COLO668 (cell line): ENCODE results near the gene PARP6.

Experiments used
- DNase-seq: peaks from one replicate; lab custom pipeline; 2025; ENCODE audit not compliant: unreplicated experiment; lab: John Stamatoyannopoulos, UW

Gene PARP6, protein sequence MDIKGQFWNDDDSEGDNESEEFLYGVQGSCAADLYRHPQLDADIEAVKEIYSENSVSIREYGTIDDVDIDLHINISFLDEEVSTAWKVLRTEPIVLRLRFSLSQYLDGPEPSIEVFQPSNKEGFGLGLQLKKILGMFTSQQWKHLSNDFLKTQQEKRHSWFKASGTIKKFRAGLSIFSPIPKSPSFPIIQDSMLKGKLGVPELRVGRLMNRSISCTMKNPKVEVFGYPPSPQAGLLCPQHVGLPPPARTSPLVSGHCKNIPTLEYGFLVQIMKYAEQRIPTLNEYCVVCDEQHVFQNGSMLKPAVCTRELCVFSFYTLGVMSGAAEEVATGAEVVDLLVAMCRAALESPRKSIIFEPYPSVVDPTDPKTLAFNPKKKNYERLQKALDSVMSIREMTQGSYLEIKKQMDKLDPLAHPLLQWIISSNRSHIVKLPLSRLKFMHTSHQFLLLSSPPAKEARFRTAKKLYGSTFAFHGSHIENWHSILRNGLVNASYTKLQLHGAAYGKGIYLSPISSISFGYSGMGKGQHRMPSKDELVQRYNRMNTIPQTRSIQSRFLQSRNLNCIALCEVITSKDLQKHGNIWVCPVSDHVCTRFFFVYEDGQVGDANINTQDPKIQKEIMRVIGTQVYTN

GRCh38 chr15:72272213-72272996 lies at the start of gene PARP6:
PARP6 (minus strand) TSS chr15:72272554; CDS start chr15:72267477, 5,077 bp downstream.
- peak; percentile 97 for DNase-seq

DNA sequence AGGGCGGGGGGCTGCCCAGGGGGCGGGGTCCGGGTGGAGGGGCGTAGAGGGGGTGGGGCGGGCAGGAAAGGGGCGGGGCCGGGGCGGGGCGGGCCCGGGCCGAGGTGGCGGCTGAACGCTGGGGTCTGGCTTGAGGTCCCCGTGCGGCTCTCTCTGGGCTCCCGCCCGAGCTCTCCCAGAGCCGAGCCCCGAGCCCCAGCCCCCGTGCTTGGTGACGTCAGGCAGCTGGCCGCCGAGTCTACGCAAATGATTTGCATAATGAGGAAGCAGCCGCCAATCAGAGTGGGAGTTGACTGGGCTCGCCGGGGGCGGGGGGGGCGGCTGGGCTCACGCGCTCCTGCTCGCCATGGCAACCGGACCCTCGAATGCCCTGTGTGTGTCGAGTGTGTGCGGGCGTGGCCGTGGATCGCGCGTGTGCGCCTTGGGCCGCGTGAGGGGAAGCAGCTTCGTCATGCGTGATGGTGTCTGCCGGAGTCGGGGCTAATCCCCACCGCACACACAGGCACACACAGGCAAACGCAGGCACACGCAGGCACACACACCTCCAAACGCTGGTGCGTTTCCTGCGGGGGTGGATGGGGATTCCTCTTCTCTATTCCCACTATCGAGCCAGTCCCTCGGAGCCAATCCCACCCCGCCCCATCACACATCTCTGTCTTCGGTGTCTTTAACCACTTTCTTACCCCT lies 47.8 kb upstream of the PARP6 start, which contains the start of gene CELF6:
TSS of gene CELF6 (minus strand) at position 173 of the 687 bp plus-strand sequence. CDS start 283 bp downstream, outside the sequence.
- DNase-seq: peak; percentile 88

DNA sequence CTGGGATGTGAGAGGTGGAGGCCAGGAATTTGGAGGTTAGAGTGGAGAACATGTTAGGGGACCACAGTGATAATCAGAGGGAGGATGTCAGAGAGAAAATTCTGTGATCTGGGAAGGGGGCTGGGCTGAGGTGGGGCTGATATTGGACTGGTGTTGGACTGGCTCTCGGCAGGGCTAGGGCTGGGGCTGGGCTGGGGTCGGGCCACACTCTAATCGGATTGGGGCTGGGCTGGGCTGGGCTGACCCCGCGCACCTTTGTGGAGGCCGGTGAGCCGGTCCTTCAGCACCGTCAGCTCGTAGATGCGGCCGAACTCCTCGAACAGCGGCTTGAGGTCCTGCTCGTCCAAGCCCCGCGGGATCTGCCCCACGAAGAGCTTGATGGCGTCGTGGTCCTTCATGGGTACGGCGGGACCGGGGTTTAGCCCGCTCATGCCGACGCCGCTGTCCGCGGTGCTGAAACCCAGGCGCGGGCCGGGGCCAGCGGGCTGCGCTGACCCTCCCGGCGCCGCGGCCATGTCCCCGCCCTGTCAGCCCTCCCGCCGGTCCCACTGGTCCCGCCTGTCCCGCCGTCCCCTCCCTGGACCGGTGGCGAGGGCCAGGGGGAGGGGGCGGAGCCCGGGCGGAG lies 47.1 kb upstream of the PARP6 start:
- DNase-seq: no peak

GRCh38 chr15:72318408-72318942 lies 46.1 kb upstream of the PARP6 start:
- no peak for DNase-seq

DNA sequence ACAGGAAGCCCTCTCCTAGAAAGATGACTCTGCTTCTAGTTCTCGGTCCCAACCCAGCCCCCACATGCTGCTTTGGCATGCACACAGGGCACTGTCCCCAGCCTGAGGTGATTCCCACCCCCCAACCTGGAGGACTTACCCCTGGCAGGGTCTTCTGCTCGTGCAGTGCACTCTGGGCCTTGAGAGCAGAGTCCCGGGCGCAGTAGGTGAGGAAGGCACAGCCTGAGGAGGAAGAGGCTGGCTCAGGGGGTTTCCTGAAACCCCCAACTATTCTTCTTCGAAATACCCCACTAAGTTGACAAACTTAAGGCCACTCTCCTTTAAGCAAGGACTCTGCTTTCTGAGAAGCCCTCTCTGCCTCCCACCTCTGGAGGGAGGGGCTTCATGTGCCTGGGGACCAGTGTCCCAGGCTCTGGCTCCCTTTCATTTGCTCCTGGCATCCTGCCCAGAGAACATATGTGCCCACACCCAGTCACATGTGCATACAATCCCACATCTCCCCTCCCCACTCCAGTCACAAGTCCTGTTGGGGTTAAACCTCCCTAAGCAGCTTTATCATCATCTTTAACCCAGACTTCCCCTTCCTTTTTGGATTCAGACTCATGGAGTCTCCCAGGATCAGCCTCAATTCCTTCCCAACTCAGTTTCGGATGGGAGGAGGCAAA lies 43.5 kb upstream of the PARP6 start:
- DNase-seq: peak; percentile 55

DNA sequence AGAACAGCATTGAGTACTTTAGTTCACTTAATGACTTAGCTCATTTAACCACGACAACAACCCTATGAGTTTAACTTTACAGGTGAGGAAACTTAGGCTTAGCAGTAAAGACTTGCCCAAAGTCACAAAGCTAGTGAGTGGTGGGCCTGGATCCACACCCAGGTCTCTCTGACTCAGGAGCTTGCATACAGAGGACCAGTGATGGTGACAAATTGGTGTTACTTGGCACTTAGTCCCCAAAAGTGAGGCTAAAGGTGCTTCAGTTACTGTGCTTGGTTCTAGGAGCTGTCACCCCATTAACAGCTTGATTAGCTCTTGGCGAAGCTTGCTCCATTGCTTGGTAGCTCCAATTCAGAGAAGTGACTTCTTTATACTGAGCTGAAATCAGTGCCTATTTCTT lies 41.5 kb upstream of the PARP6 start:
- DNase-seq: no peak

DNA sequence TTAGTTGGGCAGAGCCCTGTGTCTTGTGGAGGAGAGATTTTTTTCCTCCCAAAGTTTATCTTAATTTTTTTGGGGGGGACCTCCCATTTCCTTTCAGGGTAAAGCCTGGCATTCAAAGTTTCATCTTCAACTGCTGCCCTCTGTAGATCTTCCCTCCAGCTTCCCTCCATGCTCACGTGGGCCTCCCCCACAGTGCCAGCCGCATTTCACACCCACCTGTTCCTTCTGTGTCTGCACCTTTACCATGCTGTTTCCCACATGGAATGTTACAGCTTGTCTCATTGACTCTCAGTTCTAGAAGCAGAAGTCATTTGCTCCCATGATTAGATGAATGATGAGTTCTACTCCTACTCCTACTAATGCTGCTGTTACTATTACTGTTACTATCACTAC lies 41.1 kb upstream of the PARP6 start:
- DNase-seq: no peak

DNA sequence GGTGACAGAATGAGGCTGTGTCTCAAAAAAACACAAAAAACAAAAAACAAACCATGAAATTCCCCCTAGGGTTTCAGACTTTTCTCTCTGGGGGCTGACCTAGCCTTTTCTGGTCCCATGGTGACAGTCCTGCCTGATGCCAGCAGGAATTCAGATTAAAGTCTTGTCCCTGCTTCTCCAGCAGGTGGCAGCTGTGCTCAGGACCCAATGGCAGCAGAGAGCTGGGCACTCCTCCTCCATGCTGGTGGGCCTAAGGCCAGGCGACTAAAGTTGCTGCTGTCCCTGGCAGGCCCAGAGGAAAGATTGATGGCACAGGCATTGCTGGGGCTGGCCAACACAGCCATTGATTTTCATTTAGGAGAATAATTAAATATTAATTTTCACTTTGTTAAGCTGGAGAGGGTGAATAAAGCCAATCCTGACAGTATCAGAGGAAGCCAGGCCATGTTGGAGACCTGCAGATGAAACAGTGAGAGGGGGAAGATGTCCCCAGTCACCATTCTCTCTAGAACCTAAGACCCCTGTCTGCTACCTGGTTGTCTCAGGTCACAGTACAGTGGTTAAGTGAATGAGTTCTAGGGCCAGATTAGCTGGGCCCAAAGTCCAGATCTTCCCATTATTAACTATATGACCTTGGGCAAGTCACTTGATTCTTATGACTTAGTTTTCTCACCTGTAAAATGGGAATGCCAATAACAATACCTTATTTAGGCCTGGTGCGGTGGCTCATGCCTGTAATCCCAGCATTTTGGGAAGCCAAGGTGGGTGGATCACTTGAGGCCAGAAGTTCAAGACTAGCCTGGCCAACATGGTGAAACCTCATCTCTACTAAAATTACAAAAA lies 40.5 kb upstream of the PARP6 start:
- peak; percentile 59 for DNase-seq

- DNase-seq: no peak
Observed at GRCh38 chr15:72307026-72307425, 34.7 kb upstream of the PARP6 start.

GRCh38 chr15:72306211-72306785 lies 33.9 kb upstream of the PARP6 start:
- DNase-seq: no peak

GRCh38 chr15:72304596-72304995 lies 32.2 kb upstream of the PARP6 start:
- DNase-seq: no peak

DNA sequence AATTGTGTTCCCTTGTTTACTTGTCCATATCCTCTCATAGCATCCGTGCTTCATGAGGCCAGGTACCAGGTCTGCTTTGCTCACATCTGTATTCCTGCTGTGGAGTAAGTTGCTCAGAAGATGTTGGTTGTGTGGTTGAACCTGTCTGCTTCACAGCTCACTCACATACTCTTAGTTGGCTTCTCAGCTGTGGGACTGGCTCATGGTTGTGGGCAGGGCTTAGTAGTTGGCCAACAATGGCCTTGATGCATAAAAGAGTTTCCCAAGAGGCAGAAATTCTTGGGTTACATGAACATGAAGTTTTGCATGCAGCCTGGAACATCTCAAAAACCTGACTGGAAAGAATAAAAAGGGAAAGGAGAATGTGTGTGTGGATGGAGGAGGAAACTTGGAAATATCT lies 30.6 kb upstream of the PARP6 start:
- no peak for DNase-seq

GRCh38 chr15:72289597-72290325 lies 17.4 kb upstream of the PARP6 start:
- DNase-seq: no peak

DNA sequence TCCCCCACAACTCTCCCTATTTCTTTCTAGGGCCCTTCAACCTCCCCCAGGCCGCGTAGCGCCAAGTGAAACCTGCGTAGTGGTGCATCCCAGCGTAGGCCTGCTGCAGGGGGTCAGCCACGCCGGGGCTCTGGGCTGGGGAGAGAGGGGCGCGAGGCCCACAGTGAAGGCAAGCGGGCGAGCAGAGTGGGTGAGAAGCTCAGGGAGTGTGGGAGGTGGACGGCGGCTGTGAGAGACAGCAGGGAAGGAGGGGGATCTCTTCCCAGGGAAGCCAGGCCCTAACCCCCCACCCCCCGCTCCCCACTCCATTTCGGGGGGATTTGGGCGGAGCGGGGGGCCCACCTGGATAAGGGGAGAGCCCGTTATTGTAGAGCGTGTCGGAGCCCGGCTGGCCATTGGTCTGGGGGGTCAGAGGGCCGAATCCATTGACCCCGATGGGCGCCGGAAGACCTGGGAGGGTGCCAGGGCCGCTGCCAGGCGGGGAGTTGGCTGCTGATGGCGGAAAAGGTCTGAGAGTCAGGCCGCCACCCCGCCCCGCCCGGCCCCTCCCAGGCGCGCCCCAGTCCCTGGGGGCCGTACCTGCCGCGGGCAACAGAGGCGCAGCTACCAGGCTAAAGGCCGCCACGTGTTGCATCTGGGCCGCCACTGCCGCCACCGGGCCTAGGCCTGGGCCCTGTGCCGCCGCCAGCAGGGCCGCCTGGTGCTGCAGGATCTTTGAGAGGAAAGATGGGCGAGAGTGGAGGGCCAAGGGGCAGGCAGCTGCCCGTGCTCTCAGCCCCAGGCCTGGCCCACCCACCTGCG lies 16.6 kb upstream of the PARP6 start:
- no peak for DNase-seq

DNA sequence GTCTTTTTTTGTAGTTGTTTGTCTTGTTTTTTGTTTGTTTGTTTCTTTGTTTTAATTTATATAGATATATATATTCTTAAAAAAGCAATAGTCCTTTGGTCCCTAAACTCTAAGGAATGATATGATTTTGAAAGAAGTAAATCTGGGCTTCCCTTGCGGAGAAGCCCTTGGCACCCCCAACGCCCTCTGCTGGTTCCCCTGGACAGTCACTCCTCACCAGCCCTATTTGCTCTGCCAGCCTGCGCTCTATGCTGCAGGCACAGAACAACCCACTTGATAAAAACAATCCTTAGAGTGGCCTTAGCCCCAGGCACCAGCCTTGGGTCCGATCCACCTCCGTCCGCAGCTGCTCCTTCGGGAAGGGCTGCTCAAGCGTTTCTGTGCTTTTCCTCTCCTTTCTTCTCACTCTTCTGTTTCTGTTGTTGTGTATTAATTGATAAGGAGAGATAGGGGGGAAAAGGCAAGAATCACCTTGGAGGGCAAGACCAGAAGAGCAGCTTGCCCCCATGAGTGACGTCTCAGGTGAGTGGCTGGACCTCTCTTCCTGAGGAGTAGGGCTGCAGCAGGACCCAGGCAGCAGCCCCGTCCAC lies 13.7 kb upstream of the PARP6 start:
- DNase-seq: peak; percentile 40

DNA sequence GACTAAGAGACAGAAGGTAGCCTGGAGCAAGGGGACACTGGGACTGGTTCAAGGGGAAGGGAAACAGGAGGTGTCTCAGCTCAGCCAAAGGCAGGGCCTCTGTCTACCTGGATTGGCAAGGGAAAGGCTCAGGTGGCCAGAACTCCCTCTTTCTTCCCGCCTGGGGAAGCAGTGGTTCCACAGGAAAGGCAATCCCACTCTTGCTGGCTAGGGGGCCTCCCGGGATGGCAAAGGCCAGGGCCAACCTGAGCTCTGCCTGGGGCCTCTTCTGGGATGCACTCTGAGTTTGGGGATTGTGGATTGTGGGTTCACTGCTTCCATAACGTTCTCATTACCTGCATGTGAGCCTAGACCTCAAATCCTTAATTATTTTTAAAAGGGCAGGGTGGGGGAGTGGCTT lies 13.0 kb upstream of the PARP6 start:
- DNase-seq: no peak

DNA sequence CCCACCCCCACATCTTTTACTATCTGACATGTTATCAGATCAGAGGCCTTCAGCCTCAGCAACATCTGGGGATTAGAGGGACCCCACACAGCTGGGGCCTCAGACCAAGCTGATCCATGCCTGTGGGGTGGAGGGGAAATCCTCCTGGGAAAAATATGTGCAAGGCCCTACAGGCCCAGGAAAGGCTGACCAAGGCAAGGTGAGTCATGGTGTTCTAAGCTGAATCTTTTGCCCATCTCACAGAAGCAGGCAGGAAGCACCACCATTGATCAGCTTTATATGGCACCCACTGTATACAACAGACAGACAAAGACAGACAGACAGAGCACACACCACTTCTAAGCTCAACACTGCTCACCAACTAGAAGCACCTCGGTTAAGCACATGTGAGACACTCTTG lies 12.4 kb upstream of the PARP6 start:
- DNase-seq: no peak
